ENCODE measurements around the gene SIRPB2. TPM values are rescaled to one million over a fixed set of nuclear protein-coding genes. Genes with fewer than 3 reads are reported as not detected.

SIRPB2 gene
- total RNA-seq, 1 donor, result 1.3 TPM

- no peak for DNase-seq (ENCODE audit: low read depth in 2 of 3, low spot score in 2 of 3)
Observed at GRCh38 chr20:1448081-1448620, 43.1 kb downstream of the SIRPB2 start.

GRCh38 chr20:1446536-1446935, 44.7 kb downstream of the SIRPB2 start:
- no peak for DNase-seq (ENCODE audit: low read depth in 2 of 3, low spot score in 2 of 3)

GRCh38 chr20:1443085-1443484, 48.1 kb downstream of the SIRPB2 start:
- DNase-seq (ENCODE audit: low read depth in 2 of 3, low spot score in 2 of 3), result no peak

GRCh38 chr20:1442304-1442703, 48.9 kb downstream of the SIRPB2 start:
- no peak for DNase-seq (ENCODE audit: low read depth in 2 of 3, low spot score in 2 of 3)

- DNase-seq (ENCODE audit: low read depth in 2 of 3, low spot score in 2 of 3), result no peak
Observed at GRCh38 chr20:1441133-1441532, 50.1 kb downstream of the SIRPB2 start.

- peak in 2 of 3 donors; percentile 41 to 58 for DNase-seq (ENCODE audit: low read depth in 2 of 3, low spot score in 2 of 3)
Observed at GRCh38 chr20:1440024-1440423, 51.2 kb downstream of the SIRPB2 start.

- no peak for DNase-seq (ENCODE audit: low read depth in 2 of 3, low spot score in 2 of 3)
Observed at GRCh38 chr20:1438361-1438760, 52.9 kb downstream of the SIRPB2 start.

GRCh38 chr20:1437235-1437904, 53.9 kb downstream of the SIRPB2 start:
- DNase-seq (ENCODE audit: low read depth in 2 of 3, low spot score in 2 of 3), result peak; percentile 64 to 87 (median 80)

GRCh38 chr20:1436263-1436662, 55.0 kb downstream of the SIRPB2 start:
- DNase-seq (ENCODE audit: low read depth in 2 of 3, low spot score in 2 of 3), result no peak

- no peak for DNase-seq (ENCODE audit: low read depth in 2 of 3, low spot score in 2 of 3)
Observed at GRCh38 chr20:1435337-1435699, 55.9 kb downstream of the SIRPB2 start.

GRCh38 chr20:1434571-1435336, 56.5 kb downstream of the SIRPB2 start:
- DNase-seq (ENCODE audit: low read depth in 2 of 3, low spot score in 2 of 3), result peak in 2 of 3 donors; percentile 90 to 95

GRCh38 chr20:1431158-1431557, 60.1 kb downstream of the SIRPB2 start:
- DNase-seq (ENCODE audit: low read depth in 2 of 3, low spot score in 2 of 3), result no peak

GRCh38 chr20:1430004-1430451, 61.2 kb downstream of the SIRPB2 start:
- no peak for DNase-seq (ENCODE audit: low read depth in 2 of 3, low spot score in 2 of 3)

- DNase-seq (ENCODE audit: low read depth in 2 of 3, low spot score in 2 of 3), result no peak
Observed at GRCh38 chr20:1429143-1429728, 62.0 kb downstream of the SIRPB2 start.

- DNase-seq (ENCODE audit: low read depth in 2 of 3, low spot score in 2 of 3), result no peak
Observed at GRCh38 chr20:1427457-1428054, 63.7 kb downstream of the SIRPB2 start.

- DNase-seq (ENCODE audit: low read depth in 2 of 3, low spot score in 2 of 3), result no peak
Observed at GRCh38 chr20:1426231-1426849, 64.9 kb downstream of the SIRPB2 start.

Small RNA genes within 50 kb of the gene (small RNA-seq; reads per million reads assigned to genes)
- gene RNU6-917P, result not detected

Other genes starting within 250 kb of the SIRPB2 start
- gene SNPH, start 225.1 kb downstream of the SIRPB2 start, total RNA-seq, result 1.3 TPM
- 0.81 TPM for gene SDCBP2, start 162.3 kb downstream of the SIRPB2 start, total RNA-seq
- gene FKBP1A, start 98.4 kb downstream of the SIRPB2 start, total RNA-seq, result 107 TPM
- 30.7 TPM for gene NSFL1C, start 24.6 kb downstream of the SIRPB2 start, total RNA-seq
- 0.27 TPM for gene SIRPD, start 66.3 kb upstream of the SIRPB2 start, total RNA-seq
- 1.9 TPM for gene SIRPB1, start 128.6 kb upstream of the SIRPB2 start, total RNA-seq
- gene SIRPG, start 166.4 kb upstream of the SIRPB2 start, total RNA-seq, result under 0.01 TPM